Islet of Langerhans (tissue), 1 donor: ENCODE data around the gene RNF144A.

Experiments used
- FAIRE-seq: peaks from one replicate; lab custom pipeline; 2011; peaks lifted over from hg19 to GRCh38; lab: Jason Lieb, UNC

RNF144A gene

DNA sequence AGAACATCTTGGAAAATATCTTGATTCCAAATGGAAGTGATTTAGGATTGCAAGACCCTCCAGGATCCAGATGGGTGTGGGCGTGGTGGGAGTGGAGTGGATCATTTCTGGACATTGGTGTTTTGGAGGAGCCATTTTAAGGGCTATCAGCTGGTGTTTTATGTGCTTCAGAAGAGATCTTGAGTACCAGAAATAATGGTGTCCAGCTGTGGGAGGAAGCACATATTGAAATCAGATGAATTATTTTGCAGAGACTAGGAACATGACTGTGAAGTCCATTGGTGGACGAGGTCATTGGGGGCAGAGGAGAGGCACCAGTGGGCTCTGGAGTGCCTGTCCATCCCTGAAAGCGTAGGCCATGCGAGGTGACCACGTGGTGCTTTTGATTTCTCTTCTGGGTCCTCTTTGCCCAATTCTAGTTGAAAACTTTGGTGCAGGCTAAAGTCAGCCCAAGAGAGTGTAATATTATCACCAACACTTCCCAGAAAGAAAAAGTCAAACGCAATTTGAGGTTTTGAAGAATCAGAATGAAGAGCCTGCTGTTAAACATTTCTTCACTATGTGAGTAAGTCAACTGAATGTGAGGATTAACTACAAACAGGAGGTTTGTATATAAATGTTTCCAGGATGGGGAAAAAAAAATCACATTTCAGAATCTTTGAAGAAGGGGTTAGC, 31.6 kb downstream of the RNF144A start:
- no peak for FAIRE-seq

DNA sequence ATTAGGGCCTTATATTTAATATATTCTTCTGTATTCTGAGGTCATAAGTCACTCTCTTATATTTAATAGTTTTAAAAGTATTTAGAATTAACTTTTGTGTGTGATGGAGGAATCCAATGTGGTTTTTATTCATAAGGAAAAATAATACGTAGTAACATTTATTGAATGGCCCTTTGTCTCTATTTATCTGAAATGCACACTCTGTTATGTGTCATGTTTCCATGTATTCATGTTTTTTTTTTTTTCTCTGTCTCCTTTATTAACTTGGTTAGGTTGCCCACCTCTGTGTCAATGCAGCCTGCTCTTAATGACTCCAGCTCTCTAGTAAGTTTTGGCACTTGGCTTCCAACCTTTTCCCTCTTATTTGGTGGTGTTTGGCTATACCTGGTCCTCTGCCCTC, 33.8 kb downstream of the RNF144A start:
- FAIRE-seq: no peak

DNA sequence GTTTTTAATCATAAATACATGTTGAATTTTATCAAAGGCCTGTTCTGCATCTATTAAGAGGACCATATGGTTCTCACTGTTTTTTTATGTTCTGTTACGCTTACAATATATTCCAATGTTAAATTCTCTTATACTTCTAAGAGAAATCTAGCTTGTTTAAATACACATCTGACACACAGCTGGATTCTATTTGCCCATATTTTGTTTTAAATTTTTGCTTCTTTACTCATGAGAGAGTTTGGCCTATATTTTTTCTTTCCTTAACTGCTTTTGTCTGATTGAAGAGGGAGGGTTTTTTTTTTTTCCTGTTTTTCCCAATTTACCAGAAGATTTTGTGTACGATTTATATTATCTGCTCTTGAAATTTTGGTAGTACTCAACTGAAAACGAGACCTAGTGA, 34.9 kb downstream of the RNF144A start:
- FAIRE-seq: no peak

DNA sequence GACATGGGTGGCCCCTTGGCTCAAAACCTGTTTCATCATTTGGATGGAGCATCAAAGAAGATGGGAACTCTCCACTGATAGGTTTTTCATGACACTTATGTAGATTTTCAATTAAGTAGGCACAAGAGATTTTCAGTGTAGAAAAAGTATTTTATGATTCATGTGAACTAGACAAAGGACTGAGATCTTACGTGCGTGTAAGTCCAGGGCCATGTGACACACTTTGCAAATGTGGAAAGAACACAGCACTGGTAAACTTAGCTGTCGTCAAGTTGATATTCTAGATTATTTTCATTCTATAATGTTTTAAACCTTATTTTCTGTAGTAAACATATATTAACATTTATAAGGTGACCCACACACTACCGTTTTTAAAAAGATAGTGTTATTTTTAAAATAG, 37.4 kb downstream of the RNF144A start:
- FAIRE-seq: no peak

DNA sequence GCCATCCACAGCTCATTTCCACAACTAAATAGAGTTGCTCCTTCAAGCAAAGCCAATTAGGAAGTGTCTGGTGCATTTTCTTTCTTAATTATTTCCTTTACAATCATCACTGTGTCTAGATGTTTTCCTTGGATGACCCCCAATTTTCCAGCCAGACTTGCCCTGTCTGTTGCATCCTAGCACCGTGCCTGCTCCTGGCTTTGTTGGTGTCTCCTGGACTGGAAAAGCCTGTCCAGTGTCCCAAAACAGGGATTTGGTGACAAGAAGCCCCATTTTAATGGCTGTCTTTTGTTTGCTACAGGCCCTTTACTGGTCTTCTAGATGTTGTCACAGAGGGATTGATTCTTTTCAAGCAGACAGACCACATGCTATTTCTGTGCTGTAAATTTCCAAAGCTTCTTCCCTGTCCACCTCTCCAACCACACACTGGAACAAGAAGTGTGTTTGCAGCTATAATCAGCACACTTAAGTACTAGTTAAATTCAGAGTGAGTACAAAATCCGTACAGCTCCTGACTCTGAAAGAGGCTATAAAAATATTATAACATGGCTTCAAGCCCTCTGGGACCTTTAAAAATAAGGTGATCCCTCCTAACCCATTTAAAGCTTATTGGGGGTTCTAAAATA, 38.4 kb downstream of the RNF144A start:
- FAIRE-seq: no peak

DNA sequence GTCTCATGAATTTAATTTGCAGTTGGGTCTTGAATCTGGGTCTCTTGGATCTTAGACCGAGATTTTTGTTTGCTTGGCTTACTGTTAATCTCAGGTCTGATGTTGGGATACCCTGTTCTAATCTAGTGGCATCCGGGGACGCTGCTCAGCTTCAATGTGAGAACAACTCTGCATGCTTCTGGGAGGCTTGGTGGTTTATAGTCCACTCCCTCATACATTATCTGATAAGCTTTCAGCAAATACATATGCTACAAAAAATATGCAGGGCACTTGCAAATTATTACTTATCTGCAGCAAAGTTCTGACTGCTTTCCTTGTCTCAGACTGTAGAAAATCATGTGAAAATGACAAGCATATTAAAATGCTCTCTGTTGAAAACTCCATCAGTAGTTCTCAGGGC, 39.4 kb downstream of the RNF144A start:
- FAIRE-seq: no peak

DNA sequence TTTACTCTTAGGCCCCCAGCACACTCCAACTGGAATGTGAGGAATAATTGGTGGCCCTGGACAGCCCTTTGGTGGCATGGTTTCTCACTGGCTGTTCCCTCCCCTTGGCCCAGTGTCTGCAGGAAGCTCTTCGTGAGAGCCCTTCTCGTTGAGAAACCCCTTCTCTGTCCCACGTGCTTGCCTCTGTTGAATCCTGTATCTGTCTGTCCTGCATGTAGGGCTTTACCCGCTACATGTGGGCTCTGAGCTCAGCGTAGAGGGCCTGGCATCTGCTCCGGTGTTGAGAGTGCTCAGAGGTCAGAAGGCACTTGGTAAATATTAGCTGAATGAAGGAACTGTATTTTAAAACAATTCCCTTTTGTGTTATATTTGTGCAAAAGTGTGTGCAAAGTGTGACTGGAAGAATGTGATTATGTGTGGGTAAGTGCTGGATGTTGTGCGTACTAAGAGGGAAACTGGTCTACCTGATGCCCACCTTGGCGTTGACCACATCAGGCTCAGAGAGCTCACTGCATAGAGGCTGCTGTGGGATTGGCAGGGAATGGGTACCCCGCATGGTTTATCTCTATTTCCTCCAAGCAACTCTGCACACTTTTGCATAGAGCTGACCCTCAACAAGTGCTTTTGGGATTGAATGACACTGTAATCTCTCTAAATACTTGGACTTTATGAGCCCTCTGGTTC, 40.0 kb downstream of the RNF144A start:
- FAIRE-seq: no peak

DNA sequence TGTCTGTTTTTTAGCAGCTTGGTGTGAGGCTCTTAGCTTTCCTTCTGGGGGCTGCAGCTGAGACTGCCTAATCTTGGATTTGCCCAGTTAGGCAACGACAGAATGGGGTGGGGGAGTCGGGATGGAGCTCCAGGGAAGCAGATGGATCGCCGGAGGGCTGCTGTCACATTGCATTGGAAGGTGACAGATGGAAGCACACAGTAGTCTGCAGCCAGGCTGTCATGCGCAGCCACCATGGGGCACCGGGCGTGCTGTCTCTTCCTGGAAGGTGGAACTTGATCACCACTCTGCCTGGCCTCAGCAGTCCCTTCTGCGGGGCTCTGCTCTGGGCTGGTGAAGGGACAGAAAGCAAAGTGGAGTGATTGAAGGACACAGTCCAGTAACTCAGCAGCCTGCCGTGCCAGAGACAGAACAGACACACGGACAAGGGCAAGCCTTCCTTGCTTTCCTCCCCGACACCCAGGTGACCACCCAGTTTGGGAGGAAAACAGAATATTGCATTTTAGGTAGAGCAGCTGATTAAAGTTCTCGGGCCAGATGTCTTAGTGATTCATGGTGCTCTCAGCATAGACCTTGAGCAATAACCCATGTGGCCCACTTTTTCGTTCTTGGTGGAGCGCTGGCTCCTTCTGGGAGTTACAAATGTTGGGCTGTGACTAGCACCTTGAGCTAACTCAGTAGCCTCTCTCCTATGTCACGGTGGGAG, 40.9 kb downstream of the RNF144A start:
- no peak for FAIRE-seq

DNA sequence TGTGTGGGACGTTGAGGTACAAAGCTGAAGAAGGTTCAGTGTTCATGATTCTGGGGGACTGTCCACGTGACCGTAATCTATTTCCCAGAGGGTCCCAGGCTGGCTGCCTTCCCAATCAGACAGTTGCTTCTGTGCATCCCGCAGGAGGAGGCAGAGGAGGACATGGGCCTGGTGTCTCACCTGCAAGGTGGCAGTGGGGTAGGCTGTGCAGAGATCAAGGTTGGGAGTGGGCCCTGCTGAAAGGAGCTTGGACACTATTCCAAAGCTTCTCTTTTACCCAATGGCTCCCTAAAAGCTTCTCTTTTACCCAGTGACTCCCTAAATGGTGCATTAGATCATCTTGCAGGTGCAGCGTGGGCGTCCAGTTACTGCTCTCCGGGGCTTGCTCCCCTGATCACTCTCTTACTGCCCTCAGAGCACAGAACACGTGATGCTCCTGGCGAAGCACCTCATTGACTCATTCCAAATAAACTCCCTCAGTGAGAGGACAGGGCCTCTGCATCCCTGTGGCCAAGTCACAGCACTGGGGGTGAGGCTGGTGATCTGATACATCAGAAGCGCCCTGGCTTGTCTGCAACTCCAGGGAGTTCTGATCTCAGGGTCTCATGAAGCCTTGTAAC, 41.5 kb downstream of the RNF144A start:
- FAIRE-seq: no peak

DNA sequence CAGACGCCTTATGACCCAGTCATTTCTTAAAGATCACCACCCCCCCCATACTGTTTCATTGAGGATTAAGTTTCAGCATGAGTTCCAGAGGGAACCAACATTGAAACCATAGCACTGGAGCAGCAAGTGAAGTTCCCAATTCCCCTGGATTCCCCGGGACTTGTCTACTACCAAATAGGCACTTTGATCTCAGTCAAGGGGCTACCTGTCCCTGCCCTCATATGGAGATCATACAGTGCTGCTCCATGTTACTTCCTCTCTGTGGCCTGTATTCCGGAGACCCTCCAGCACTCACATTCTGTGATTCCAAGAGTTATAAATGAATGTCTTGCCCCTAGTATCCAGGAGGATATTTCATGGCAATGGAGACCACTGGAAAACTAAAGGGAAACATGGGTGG, 42.5 kb downstream of the RNF144A start:
- no peak for FAIRE-seq

DNA sequence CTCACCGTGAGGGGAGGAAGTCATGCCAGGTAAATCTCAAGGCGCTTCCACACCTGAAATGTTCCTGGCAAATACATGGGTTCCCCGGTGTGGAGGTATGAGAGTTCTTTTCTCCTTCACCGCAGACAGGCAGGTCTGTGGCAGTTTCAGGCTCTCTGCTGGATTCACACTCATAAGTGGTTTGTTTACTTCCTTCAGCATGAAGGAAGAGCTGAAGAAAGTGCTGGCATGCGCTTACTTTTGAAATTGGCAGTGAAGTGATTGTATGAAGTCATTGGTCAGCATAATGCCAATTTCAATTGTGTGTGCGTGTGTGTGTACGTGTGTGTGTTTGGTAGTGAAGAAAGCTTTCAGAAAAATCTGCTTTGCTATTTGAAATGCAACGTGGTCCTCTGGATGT, 43.4 kb downstream of the RNF144A start:
- FAIRE-seq: no peak

DNA sequence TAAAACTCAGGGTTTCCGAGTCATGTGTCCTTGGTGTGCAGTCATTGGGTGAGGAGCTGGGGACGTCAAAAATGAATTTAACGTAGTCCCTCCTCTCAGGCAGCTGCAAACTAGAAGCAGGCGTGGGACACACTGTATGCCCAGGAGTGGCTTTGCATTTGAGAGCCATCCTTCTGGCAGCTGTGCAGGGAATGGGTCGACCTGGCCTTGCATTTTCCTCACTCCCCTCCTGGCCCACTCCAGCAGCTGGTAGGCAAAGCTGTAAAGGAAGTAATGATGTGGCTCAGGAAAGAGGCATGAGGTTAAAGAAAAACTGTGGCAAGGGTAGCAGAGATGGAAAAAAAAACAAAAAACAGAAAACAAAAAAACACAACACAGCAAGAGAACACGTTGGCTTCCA, 46.5 kb downstream of the RNF144A start:
- no peak for FAIRE-seq

DNA sequence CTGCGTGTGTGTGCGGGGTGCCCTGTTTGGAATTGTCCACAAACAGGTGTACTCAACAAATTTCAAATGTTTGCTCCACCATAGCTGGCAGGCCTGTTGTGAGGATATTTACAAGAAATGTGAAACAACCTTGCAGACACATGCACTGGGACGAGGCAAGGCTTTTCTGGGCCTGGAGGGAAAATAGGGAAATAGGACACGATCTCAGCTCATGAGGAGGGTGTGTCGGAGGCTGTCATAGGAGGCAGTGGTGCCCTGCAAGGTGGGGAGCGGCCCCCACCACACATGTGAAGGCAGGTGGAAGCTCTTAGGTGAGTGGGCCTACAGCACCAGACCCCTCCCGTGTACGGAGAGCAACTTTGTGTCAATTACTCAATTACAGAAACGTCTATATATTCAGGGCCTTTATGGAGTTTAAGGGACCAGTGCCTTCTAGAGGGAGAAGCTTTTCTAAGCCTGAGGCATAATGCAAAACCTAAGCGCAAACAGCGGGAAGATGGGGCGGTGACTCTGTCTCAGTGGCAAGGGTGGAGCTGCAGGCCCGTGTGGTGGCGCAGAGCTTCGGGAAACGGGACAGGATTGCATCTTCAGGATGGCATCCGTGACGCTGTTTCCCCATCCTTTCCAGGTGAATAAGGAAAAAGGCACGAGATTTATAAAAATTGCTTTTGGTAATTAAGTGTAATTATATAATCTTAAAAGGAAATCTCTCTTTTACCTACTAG, 48.0 kb downstream of the RNF144A start:
- no peak for FAIRE-seq

DNA sequence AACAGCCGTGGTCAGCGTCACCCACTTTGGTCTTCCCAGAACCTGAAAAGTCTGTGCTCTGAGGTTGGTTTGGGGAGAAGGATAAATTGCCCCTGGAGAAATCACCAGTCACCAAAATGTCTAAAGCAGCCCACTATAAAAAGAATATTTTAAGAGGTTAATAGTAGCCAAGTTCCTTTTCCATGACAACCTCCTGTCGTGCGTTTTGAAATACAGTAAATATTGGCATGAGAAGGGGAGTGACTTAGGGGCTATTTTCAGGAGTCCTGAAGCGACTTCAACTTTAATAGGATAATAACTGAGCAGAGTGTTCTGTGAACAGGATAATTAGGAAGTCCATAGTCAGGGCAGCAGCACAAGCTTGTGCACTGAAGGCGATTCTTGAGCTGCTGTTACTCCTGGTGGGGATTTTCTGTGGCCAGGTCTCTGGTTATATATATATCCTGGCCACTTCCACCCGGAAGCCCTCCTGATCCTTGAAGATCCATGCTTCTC, 49.3 kb downstream of the RNF144A start:
- FAIRE-seq: no peak

DNA sequence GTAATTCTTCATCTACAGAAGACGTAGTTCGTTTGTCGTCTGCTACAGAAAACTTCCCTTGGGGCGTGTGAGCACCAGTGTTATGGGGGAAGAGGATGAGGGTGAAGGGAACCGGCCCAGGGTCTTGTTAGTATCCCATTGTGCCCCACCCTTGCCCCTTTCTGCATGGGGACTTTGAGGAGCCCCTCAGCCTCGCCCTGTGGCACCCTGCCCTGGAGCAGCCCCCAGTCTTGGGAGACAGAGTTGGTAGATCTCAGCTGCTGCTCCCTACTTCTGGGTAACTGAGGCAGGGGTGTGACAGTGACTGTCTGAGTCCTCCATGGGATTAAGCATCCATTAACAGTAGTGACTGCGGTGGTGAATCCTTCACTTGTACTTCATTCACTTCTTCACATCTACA, 50.1 kb downstream of the RNF144A start:
- no peak for FAIRE-seq

DNA sequence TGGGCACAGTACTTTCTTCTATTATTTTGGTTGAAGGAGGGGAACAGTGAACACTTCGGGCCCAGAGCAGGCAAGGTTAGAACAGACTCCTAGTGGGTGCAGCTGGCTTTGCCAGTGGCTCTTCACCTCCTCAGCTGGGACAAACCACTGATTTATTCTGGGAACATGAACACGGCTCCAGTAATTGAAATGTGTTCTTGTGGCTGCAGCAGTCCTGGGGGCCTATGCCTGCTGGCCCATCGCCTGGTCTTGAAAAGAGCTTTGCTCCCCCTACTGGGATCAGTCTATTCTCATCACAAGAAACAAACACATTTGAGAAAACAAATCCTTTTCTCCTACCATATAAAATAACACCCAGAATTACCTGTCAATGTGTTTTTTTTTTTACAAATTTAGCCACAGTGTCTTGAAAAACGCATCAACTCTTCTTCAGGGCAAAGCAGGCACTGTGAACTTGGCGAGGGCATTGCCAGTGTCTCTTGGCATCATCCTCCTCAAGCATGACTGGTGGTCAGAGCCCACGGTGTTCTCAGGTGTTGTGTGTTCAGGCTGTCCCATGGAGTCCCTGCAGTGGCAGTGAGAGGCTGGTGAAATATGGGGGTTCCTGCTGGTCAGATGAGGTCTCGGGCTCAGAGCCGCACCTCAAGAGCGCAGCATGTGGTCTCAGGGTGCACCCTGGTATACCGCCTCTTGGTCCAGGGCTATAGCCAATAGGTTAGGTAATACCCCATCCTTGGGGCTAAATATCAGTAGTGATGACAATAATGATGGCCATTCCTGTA, 51.3 kb downstream of the RNF144A start:
- no peak for FAIRE-seq

DNA sequence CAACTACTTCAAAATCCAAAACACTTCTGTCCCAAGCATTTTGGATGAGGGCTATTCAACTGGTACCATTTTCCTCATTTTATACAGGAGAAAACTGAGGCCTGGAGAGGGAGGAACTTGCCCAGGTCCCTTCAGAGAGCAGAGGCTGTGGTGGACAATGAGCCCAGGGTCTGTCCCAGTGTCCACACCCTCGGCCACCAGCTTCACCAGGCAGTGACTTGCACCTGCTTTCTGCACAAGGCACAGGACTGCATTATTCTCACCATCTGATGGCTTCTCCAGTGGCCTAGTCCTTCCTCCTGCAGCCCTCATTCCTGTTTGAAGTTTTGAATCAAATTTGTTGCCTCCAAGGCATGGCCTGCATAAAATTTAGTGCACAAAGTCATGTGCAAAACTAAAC, 53.3 kb downstream of the RNF144A start:
- no peak for FAIRE-seq

DNA sequence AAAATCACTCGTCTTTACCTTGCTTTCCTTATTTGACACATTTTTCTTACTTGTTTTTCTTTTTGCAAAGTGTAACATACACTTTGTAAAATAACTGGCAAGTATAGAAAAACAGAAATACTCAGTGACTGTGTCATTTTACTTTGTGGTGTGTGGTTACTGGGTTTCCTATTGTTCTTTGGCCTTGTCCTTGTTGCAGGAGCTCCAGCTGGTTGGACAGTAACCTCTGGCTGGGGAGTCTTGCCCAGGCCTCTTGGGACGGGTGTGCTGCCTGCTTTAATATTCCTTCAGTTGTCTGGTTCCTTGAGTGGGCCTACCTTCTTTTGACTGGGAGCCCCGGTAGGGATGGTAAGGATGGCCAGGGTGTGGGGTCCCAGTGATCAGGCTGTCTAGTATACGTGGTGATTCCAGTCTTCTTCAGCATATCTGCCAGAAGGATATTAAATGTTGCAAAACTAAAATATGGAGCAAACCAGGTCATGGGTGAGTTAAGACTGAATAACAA, 53.8 kb downstream of the RNF144A start:
- FAIRE-seq: no peak

DNA sequence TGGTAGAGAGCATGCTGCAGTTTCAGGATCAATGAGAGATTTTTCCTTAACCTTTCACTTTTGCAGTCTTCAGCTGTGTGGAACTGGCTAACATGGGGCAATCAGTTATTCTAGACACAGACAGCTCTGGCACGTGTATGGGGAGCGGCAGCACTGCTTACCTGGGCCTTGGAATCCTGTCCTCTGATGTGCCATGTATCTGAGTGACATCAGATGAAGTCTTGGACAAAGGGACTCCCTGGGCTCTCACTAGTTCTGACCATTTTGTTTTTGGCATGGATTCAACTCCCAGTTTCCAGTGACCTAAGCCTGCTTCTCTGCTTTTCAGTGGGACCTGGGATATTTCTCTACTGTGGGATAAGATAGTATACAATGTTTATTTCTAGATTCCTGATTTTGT, 54.3 kb downstream of the RNF144A start:
- no peak for FAIRE-seq

DNA sequence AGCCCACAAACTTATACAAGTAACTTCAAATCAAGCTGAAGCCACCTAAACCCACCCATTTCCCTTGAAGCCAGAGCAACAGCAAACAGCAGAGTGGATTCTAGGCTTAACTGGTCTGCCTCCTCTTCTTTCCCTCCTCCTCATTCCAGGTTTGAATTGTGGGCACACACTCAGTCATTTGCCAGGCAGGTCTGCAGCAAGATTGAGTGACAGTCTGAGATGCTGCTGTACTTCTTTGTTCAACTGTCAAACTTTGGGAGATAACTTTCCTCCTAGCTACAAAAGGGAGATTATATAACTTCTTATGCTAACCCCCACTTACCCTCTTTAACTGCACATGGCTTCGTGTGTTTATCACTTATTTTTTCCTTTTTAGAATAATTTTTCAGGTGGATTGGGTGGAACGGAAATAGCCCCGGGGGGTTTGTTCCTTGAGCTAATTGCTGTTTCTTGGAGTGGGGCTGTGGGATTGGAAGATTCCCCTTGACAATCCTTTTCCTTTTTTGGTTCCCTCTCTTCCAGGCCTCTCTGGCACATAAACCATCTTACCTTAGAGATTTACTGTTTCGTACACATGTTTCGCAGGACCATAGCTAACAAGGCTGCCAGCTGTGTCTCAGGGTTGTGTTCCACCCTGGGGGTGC, 55.0 kb downstream of the RNF144A start:
- FAIRE-seq: no peak
